ENCODE data around the gene HOXA7.
A peak's percentile ranks its signal among the peaks of the same experiment; 100 is the strongest.

The HOXA7 gene

DNA sequence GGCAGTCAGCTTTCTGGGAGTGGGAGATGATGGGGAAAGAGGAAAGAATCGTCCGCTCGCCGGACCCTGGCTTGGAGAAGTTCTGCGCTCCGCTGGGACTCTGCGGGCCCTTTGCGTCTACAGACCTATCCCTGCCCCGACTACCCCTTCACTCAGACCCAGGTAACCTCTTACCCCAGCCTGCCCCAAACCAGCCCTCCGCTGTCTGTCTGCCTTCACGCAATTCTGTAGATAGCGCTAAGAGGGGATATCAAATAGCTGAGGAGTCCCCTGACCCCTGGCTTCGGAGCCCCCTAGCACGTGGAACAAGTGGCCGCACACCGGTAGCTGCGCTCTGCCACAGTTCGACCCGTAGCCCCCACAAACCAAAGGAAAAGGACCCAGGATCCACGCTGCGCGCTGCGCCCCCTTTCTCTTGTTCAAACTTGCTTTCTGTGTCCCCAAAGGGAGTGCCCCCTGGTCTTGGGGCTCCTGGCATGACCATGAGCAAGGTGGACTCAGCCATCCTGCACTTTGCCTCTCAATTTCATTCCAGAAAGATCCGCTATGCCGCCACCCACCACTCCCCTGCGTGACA is 32.9 kb downstream of the HOXA7 start:
- no peak for TF ChIP-seq POLR2A (IDR thresholded peaks at IDR 0.05; ENCODE audit: low read depth, low read length)

GRCh38 chr7:27123007-27123476 is 33.4 kb downstream of the HOXA7 start:
- no peak for FAIRE-seq
- TF ChIP-seq POLR2A (IDR thresholded peaks at IDR 0.05; ENCODE audit: low read depth, low read length): no peak
- no peak for DNase-seq (ENCODE audit: insufficient read length, low spot score)

More for the DNA sequence above, 32.9 kb downstream of the HOXA7 start:
- FAIRE-seq: no peak
- no peak for DNase-seq (ENCODE audit: insufficient read length, low spot score)

GRCh38 chr7:27122077-27122910 is 34.2 kb downstream of the HOXA7 start:
- FAIRE-seq: no peak
- DNase-seq (ENCODE audit: insufficient read length, low spot score): no peak

GRCh38 chr7:27121684-27122076 is 34.8 kb downstream of the HOXA7 start:
- TF ChIP-seq POLR2A (IDR thresholded peaks at IDR 0.05; ENCODE audit: low read depth, low read length): no peak
- DNase-seq (ENCODE audit: insufficient read length, low spot score) (no peak), FAIRE-seq (no peak)

More at GRCh38 chr7:27122077-27122910, 34.2 kb downstream of the HOXA7 start:
- no peak for TF ChIP-seq POLR2A (IDR thresholded peaks at IDR 0.05; ENCODE audit: low read depth, low read length)

DNA sequence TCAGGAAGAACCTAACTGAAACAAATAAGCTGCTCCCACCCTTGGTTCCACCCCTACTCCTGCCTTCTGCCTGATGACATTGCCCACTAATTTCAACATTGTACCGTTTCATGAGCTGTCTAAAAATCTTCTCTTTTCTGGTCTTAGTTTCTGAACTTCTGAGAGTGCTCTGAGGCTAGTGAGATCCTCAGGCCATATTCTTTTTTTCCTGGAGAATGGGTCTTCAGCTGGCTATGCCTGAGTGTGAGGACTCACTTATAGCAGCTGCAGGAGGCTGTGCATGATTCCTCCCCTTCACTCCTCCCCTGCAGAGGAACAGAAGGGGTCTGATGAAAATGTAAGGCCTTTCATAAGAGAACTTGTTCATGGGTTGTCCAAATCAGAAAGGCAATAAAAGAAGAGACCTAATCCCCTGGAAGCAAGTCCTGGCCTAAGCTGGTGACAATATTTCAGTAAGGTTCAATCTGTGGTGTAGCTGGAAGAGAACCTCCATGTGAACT is 37.0 kb downstream of the HOXA7 start:
- no peak for TF ChIP-seq POLR2A (IDR thresholded peaks at IDR 0.05; ENCODE audit: low read depth, low read length)
- FAIRE-seq (no peak), DNase-seq (ENCODE audit: insufficient read length, low spot score) (no peak)

DNA sequence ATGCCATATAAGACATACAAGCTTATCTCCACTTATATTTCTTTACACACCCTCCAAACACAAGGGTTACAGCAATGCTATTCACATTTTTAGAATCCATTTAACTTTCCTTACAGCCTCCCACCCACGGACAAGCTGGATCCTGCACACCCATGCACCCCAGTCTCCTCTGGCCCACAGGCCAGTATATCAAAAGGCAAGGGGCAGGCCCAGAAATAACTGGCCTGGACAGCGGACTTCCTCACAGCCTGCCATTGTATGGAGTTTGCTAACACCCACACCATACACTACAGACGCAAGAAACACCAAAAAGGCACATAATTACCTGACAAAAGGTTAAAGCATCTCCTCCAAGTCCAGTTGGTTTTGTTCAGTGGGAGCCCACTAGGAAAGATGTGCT is 37.9 kb downstream of the HOXA7 start:
- no peak for TF ChIP-seq POLR2A (IDR thresholded peaks at IDR 0.05; ENCODE audit: low read depth, low read length)
- DNase-seq (ENCODE audit: insufficient read length, low spot score): no peak
- no peak for FAIRE-seq

DNA sequence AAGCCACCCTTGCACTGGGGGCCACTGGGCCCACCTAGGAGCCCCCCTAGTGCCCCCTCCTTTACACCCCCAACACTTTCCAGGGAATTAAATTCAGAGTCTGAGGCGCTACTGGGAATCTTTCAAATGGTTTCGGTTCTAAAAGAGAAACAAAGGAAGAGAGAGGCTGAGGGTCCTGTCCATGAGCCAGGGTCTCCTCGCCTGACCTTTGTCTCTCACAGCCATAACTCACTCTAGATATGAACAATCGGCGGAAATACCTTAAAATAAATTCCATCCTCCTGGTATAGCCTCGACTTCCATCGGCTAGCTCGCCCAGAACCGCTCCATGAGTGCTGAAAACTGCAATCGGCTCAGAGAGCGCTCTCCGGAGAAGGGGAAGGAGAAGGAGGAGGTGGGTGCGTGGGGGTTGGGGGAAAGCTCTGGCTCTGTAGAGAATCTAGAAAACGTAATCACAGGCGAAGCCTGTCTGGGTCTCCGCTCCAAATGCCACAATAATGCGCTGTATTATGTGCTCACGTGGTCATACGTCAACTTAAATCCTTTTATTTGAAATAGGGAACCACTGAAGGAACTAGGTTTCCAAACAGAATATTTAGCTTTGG is 38.5 kb downstream of the HOXA7 start:
- TF ChIP-seq POLR2A (IDR thresholded peaks at IDR 0.05; ENCODE audit: low read depth, low read length): no peak
- no peak for DNase-seq (ENCODE audit: insufficient read length, low spot score)
- FAIRE-seq: no peak

DNA sequence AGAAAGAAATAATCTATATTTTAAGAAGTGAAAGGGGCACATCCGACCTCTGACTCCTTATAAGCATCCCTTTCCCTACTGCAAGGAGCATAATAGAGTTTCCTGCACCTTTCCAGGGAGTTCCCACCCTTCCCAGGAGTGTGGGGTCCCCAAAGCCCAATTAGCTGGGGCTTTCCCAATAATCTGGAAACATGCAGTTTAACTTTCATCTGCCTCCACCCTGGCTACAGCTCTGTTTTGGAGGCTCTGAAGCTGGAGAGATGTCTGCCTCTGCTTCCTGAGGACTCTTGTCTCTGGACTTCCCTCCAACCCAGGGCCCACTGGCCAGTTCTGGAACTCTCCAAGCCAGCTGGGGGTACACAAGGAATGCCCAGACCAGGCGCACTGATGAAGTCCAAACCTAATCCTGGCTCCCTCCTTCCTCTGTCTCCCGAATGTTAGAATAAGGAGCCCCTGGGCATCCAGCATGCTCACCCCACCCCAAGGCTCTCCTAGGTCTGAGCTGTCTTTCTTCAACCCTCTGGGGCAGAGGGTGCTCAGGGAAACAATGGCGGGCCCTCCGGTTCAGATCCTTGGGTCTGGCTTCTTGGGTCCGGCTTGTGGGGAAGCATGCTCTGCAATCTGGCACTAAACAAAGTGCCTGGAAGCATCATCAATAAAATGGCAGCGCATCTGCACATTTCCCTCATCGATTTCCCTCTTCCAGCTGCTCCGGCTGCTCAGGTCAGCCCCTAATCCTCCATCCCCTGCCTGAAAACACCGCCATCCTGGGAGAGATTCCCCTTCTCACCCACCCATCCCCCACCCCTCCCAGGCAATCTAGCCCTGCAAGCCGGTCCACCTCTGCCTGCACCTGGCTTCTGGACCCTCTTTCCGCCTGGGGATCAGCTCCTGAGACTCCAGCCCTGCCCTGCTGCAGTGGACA is 39.3 kb downstream of the HOXA7 start:
- no peak for TF ChIP-seq POLR2A (IDR thresholded peaks at IDR 0.05; ENCODE audit: low read depth, low read length)
- FAIRE-seq (no peak), DNase-seq (ENCODE audit: insufficient read length, low spot score) (no peak)

DNA sequence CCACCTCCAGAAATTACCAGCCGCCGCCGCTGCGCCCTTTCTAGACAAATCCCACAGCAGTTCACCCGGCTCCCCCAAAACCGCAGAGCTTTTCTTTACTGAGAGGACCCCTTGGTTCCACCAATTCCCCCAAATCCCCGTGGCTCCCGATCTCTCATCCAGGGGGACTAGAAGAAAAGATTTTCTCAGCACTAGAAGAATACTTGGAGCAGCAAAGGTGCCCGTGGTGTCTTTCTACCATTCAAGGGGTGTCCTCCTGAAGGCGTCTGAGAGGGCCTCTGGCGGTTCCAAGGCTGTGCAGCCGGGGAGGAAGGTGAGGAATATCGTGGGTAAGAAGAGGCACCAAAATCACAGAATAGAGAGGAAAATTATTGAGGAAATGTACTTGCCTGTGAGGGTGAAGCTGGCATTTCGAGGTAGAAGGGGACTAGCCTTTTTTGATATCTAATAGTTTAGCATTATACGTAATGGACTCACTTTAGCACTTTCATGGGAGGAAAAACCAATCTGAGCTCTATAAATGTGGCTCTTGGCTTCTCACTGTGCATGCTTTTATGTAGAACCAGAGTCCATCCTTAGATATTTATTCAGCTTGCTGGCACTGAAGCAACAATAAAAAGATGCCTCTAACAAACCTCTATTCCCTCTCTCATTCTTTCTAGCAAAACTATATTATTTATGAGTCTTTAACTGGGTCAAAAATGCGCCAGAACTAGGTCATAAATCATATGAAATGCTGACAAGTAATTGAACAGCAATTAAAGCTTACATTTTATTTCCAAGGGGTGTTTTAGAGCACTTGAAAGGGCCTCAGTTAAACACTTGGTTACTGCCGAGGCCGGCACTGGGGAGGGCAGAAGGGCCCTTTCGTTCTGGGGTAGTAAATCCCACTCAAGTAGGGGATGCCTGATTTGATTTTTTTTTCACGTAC is 40.2 kb downstream of the HOXA7 start:
- DNase-seq (ENCODE audit: insufficient read length, low spot score) (no peak), FAIRE-seq (no peak)
- no peak for TF ChIP-seq POLR2A (IDR thresholded peaks at IDR 0.05; ENCODE audit: low read depth, low read length)

GRCh38 chr7:27115221-27116026 is 41.1 kb downstream of the HOXA7 start:
- FAIRE-seq (peak; percentile 75), DNase-seq (ENCODE audit: insufficient read length, low spot score) (no peak)
- no peak for TF ChIP-seq POLR2A (IDR thresholded peaks at IDR 0.05; ENCODE audit: low read depth, low read length)

DNA sequence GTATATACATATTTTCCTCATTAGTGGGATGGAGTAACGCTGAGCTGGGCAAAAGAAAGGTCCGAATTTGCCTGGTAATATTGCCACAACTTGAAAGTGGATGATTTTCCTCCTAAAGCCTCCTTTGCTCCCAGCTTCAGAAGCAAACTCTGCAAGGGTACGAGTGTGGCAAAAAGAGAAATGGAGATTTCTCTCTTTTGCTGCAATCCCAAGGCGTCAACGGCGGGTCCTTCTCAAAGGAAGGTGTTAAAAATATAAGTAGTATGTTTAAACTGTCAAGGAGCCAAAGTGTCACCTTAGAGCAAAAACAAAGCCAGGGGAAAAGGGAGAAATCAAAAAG is 41.6 kb downstream of the HOXA7 start:
- no peak for TF ChIP-seq POLR2A (IDR thresholded peaks at IDR 0.05; ENCODE audit: low read depth, low read length)
- DNase-seq (ENCODE audit: insufficient read length, low spot score) (no peak), FAIRE-seq (no peak)

Data from H54 (cell line).